Spleen (tissue), 7 donors: ENCODE results near the gene SNTN.

Source experiments
- CTCF ChIP-seq, 11 experiments: fragments of 200-600 bp in 7 of 11; fragments of 450-650 bp in 4 of 11; sonication (generic) in 4 of 11; IDR thresholded peaks in 8 of 11; conservative IDR thresholded peaks in 3 of 11; 1 replicate in 7 of 11; 2 replicates in 4 of 11; pipeline versions ENCODE4 v1.4.0 to v1.8.0; 2016 to 2021; ENCODE audit warnings: antibody characterized with exemption in 11 of 11, inconsistent platforms in 4 of 11, mild to moderate bottlenecking in 1 of 11
- POLR2A ChIP-seq, 3 donors: fragments of 450-650 bp; IDR thresholded peaks; one replicate each; pipeline ENCODE4 v1.5.1; 2017; ENCODE audit warnings: antibody characterized with exemption in 3 of 3, mild to moderate bottlenecking in 1 of 3
- POLR2AphosphoS5 ChIP-seq, 3 donors: sonication (generic); formaldehyde crosslinking; IDR thresholded peaks; one replicate each; pipeline ENCODE4 v1.5.1; 2017; ENCODE audit warnings: antibody characterized with exemption in 3 of 3
- donor health status: DM: no; HTN: no; CAD: no; lungs with moderate emphysema.
- donor health status: DM: no; HTN: no; CAD: no.
- donor health status: DM: no; HTN: no; CAD: no.

GRCh38 chr3:63609408-63609807, 43.1 kb upstream of the SNTN start:
- TF ChIP-seq POLR2A (IDR thresholded peaks at IDR 0.05) = no peak
- no peak for TF ChIP-seq CTCF (IDR thresholded peaks at IDR 0.05 in 8 of 11, conservative IDR thresholded peaks at IDR 0.05 in 3 of 11)
- TF ChIP-seq POLR2AphosphoS5 (IDR thresholded peaks at IDR 0.05) = no peak
